OCI-LY3 (cell line): ENCODE results near the gene TRIM62.

Source experiments
- H2AFZ ChIP-seq: fragments of 200-600, 300-600 bp; shearing (Covaris generic); 2 replicates; pipeline ENCODE4 v1.6.0; 2014; ENCODE audit warnings: antibody characterized with exemption, low read depth, low read length
- H3K27ac ChIP-seq: fragments of 200-600, 300-600 bp; sonication (generic); 2 replicates; pipeline ENCODE4 v1.5.1; 2014; ENCODE audit warnings: mild to moderate bottlenecking, low read length, moderate library complexity, mixed read lengths
- H3K27me3 ChIP-seq: fragments of 200-600, 300-600 bp; sonication (generic); 2 replicates; pipeline ENCODE4 v1.6.1; 2014; ENCODE audit warnings: low read depth, low read length, mixed read lengths
- H3K36me3 ChIP-seq: fragments of 200-600, 300-600 bp; sonication (generic); replicated peaks from 2 replicates; pipeline ENCODE3; 2014; ENCODE audit warnings: low read depth, low read length, mixed read lengths
- H3K4me1 ChIP-seq: fragments of 300-600, 200-600 bp; sonication (generic); 2 replicates; pipeline ENCODE4 v1.6.1; 2014; ENCODE audit warnings: low read length, mixed read lengths
- H3K4me2 ChIP-seq: fragments of 200-600, 300-600 bp; sonication (generic); 2 replicates; pipeline ENCODE4 v1.6.1; 2014; ENCODE audit warnings: low read length, mixed read lengths
- H3K4me3 ChIP-seq: fragments of 300-600, 200-600 bp; sonication (generic); 2 replicates; pipeline ENCODE4 v1.5.1; 2014; ENCODE audit warnings: antibody characterized with exemption, mild to moderate bottlenecking, low read length, moderate library complexity
- H3K79me2 ChIP-seq: fragments of 300-600, 200-600 bp; shearing (Covaris generic); 2 replicates; pipeline ENCODE4 v1.6.1; 2014; ENCODE audit warnings: mild to moderate bottlenecking, low read length, mixed read lengths
- H3K9ac ChIP-seq: fragments of 300-600, 200-600 bp; shearing (Covaris generic); 2 replicates; pipeline ENCODE4 v1.6.0; 2014; ENCODE audit warnings: mild to moderate bottlenecking, low read length, moderate library complexity
- H3K9me3 ChIP-seq: fragments of 200-600, 300-600 bp; shearing (Covaris generic); 2 replicates; pipeline ENCODE4 v1.6.1; 2014; ENCODE audit warnings: low read length, mixed read lengths; ENCODE audit not compliant: insufficient read depth
- H4K20me1 ChIP-seq: fragments of 200-600, 300-600 bp; sonication (generic); 2 replicates; pipeline ENCODE4 v1.6.1; 2016; ENCODE audit warnings: low read length, mixed read lengths; ENCODE audit not compliant: insufficient read depth
- EZH2phosphoT487 ChIP-seq: fragments of 200-600 bp; shearing (Covaris generic); IDR thresholded peaks from 2 replicates; pipeline ENCODE4 v1.6.1; 2018; ENCODE audit warnings: antibody characterized with exemption, mixed run types, low read depth
- TF ChIP-seq, protein P1 (sequence below): fragments of 200-600, 300-600 bp; sonication (generic); IDR thresholded peaks from 2 replicates; pipeline ENCODE4 v1.5.1; 2014; ENCODE audit warnings: antibody characterized with exemption, low read length, low read depth

TRIM62 gene

DNA sequence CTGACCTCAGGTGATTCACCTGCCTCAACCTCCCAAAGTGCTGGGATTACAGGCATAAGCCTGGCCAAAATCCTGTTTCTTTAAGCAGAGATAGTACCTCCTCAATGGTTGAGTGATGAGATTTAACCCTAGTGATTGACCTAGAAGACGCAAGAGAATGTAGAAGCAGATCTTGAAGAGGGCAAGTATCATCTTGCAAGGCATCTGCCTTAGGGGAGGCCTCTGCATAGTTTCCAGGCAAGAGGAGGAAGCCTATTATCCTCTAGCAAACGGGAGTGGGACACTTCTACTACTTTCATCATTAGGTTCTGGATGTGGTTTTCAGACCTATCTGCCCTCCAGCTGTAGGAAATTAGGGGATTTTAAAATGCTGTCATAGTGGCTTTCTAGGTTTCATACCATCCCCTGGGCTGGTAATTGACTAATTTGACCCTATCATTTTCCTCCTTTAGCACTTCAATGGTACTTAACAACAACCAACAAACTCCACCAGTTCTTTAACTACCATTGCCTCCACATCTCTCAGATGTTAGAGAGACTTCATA, 10.0 kb upstream of the TRIM62 start:
- H4K20me1 ChIP-seq: no peaks in the 10 kb centered on the region
- H3K4me2 ChIP-seq: no peak overlapping the region
- H2AFZ ChIP-seq: no peak overlapping the region
- H3K9me3 ChIP-seq: no peaks in the 10 kb centered on the region
- H3K27ac ChIP-seq: no peak overlapping the region
- no peaks in the 10 kb centered on the region for H3K79me2 ChIP-seq
- TF ChIP-seq, protein P1, sequence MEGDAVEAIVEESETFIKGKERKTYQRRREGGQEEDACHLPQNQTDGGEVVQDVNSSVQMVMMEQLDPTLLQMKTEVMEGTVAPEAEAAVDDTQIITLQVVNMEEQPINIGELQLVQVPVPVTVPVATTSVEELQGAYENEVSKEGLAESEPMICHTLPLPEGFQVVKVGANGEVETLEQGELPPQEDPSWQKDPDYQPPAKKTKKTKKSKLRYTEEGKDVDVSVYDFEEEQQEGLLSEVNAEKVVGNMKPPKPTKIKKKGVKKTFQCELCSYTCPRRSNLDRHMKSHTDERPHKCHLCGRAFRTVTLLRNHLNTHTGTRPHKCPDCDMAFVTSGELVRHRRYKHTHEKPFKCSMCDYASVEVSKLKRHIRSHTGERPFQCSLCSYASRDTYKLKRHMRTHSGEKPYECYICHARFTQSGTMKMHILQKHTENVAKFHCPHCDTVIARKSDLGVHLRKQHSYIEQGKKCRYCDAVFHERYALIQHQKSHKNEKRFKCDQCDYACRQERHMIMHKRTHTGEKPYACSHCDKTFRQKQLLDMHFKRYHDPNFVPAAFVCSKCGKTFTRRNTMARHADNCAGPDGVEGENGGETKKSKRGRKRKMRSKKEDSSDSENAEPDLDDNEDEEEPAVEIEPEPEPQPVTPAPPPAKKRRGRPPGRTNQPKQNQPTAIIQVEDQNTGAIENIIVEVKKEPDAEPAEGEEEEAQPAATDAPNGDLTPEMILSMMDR: no peak
- TF ChIP-seq EZH2phosphoT487: no peak
- H3K4me3 ChIP-seq: no peak overlapping the region
- no peaks in the 10 kb centered on the region for H3K4me1 ChIP-seq
- H3K27me3 ChIP-seq: peaks cover 15% of the 10 kb centered on the region; the same call in 1 of the 2 replicates
- H3K9ac ChIP-seq: no peak overlapping the region
- H3K36me3 ChIP-seq: no peaks in the 10 kb centered on the region

DNA sequence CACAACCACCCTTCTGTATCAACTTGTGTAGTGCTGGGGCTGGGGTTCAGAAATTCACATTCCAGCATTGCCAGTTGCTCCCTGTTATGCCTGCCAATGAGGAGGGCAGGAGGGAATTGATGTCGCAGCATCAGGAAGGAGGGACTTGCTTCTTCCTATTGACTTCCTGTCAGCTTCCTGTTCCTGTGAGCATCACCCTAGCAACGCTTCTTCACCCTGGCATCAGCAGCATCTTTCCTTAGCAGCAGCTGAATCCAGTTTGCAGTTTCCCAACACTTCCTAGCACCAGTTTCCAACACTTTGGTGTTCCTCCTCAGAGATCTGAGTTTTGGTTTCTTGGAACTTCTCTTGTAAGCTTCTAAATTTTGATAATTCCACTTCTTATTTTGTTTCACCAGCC, 8.9 kb upstream of the TRIM62 start:
- H3K9me3 ChIP-seq: no peaks in the 10 kb centered on the region
- H3K27ac ChIP-seq: no peak overlapping the region
- H2AFZ ChIP-seq: no peak overlapping the region
- H3K27me3 ChIP-seq: peaks cover 15% of the 10 kb centered on the region; the same call in 1 of the 2 replicates
- H3K4me1 ChIP-seq: no peaks in the 10 kb centered on the region
- H3K79me2 ChIP-seq: no peaks in the 10 kb centered on the region
- TF ChIP-seq, protein P1: no peak
- TF ChIP-seq EZH2phosphoT487: no peak
- no peak overlapping the region for H3K4me2 ChIP-seq
- no peak overlapping the region for H3K4me3 ChIP-seq
- no peak overlapping the region for H3K9ac ChIP-seq
- H4K20me1 ChIP-seq: no peaks in the 10 kb centered on the region
- no peaks in the 10 kb centered on the region for H3K36me3 ChIP-seq

DNA sequence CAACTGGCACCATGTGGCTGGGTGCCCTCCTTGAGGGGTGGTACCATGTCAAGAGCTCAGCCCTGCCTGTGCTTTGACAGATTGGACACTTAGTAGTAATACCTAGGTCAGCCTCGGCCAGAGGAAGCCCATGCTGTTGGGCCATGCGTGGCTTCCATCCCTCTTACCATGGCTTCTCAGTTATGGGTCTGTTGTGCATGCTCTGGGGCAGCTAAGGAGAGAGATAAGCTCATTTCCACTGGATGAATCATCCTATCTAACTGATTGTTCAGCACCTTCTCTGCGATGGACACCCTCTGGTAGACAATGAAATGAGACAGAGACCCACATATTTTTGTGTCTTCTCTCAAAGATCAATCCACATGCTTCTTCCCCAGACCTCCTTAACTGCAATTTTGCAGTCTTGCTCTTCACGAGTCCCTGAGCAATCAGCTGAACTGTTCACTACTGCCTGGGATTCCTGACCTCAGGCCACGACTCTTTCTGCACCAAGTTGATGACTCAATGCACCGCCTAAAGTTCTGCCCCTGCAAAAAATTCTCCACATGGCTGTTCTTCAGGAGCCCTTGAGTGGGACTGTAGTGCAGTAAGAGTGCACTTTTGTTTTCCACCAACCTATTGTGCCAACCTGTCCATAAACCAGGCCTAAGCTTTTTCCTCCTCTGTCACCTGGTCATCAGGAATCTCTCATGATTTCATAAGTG, 6.9 kb upstream of the TRIM62 start:
- Histone ChIP-seq H3K36me3 (no peaks in the 10 kb centered on the region), H3K9me3 (no peaks in the 10 kb centered on the region), H3K4me2 (no peak overlapping the region), H2AFZ (no peak overlapping the region), H3K79me2 (no peaks in the 10 kb centered on the region), H3K4me1 (no peaks in the 10 kb centered on the region), H3K27ac (no peak overlapping the region), H3K9ac (no peak overlapping the region), H4K20me1 (no peaks in the 10 kb centered on the region), H3K27me3 (peaks cover 22% of the 10 kb centered on the region), H3K4me3 (no peak overlapping the region)
- TF ChIP-seq, protein P1: no peak
- no peak for TF ChIP-seq EZH2phosphoT487

DNA sequence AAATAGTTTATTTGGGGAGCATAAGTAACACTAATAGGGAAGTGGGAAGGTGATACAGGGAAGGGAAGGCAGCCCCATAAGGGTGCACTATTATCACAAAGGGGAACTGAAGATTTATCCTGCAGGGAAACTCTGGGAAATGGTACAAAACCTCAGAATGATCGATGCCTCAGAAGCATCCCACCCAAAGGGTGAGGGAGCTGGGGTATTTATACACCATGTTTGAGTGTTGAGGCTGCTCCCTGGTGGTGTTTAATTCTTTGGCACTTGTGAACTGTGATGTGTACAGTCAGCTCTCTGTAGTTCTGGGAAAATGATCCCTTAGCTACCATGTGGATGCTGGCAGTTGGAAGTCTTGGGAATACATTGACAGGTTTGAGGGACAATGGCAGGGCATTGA, 5.1 kb upstream of the TRIM62 start:
- H3K4me3 ChIP-seq: no peak overlapping the region
- no peak overlapping the region for H3K9ac ChIP-seq
- H4K20me1 ChIP-seq: no peaks in the 10 kb centered on the region
- H3K79me2 ChIP-seq: no peaks in the 10 kb centered on the region
- no peak overlapping the region for H3K4me2 ChIP-seq
- H3K27me3 ChIP-seq: peaks cover 19% of the 10 kb centered on the region
- H3K9me3 ChIP-seq: no peaks in the 10 kb centered on the region
- H3K36me3 ChIP-seq: no peaks in the 10 kb centered on the region
- TF ChIP-seq EZH2phosphoT487: no peak
- TF ChIP-seq, protein P1: no peak
- H2AFZ ChIP-seq: no peak overlapping the region
- H3K4me1 ChIP-seq: peaks cover 6% of the 10 kb centered on the region
- no peak overlapping the region for H3K27ac ChIP-seq
